Measurements from ENCODE around the gene ASMTL. TPM values are rescaled to one million over a fixed set of nuclear protein-coding genes. Genes with fewer than 3 reads are reported as not detected.

Gene ASMTL
- total and polyA plus RNA-seq, 2 experiments from 2014 or later = 10.1 to 31.0 TPM

DNA sequence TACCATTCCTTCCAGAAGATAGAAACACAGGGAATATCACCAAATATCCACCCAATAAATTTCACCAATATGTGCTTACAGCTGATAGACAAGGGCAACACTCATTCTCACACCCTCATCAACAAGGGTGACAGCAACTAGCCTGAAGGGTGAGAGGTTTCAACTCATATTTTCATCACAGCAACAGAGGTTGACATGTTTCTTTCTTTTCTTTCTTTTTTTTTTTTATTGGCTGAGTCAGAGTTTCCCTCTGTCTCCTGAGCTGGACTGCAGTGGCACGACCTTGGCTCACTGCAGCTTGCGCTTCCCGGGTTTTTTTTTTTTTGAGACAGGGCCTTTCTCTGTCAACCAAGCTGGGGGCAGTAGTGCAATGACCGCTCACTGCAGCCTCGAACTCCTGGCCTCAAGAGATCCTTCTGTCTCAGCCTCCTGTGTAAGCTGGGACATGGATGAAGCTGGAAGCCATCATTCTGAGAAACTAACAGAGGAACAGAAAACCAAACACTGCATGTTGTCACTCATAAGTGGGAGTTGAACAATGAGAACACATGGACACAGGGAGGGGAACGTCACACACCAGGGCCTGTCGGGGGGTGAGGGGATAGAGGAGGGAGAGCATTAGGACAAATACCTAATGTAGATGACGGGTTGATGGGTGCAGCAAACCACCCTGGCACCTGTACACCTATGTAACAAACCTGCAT, 27.5 kb upstream of the ASMTL start:
- H3K4me2 ChIP-seq = no peak overlapping the region
- no peaks in the 10 kb centered on the region for H3K9me3 ChIP-seq (ENCODE audit: low read depth)
- no peaks in the 10 kb centered on the region for H3K9me2 ChIP-seq (replicated peaks; ENCODE audit: insufficient read depth)
- H3K36me3 ChIP-seq (replicated peaks; ENCODE audit: insufficient read depth, low read depth) = no peaks in the 10 kb centered on the region
- H3K79me2 ChIP-seq = no peaks in the 10 kb centered on the region
- TF ChIP-seq EZH2phosphoT487 (IDR thresholded peaks at IDR 0.05; ENCODE audit: low read depth, severe bottlenecking, unreplicated experiment) (no peak), EZH2 (IDR thresholded peaks at IDR 0.05; ENCODE audit: borderline replicate concordance) (no peak)
- TF ChIP-seq, protein P1, sequence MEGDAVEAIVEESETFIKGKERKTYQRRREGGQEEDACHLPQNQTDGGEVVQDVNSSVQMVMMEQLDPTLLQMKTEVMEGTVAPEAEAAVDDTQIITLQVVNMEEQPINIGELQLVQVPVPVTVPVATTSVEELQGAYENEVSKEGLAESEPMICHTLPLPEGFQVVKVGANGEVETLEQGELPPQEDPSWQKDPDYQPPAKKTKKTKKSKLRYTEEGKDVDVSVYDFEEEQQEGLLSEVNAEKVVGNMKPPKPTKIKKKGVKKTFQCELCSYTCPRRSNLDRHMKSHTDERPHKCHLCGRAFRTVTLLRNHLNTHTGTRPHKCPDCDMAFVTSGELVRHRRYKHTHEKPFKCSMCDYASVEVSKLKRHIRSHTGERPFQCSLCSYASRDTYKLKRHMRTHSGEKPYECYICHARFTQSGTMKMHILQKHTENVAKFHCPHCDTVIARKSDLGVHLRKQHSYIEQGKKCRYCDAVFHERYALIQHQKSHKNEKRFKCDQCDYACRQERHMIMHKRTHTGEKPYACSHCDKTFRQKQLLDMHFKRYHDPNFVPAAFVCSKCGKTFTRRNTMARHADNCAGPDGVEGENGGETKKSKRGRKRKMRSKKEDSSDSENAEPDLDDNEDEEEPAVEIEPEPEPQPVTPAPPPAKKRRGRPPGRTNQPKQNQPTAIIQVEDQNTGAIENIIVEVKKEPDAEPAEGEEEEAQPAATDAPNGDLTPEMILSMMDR (IDR thresholded peaks at IDR 0.05; ENCODE audit: poor library complexity) = no peak
- DNase-seq (ENCODE audit: low spot score) = no peak
- H4K20me1 ChIP-seq (ENCODE audit: insufficient read depth, poor library complexity, severe bottlenecking) = no peaks in the 10 kb centered on the region
- H3K27me3 ChIP-seq = no peaks in the 10 kb centered on the region
- no peaks in the 10 kb centered on the region for H3K4me1 ChIP-seq (ENCODE audit: insufficient read depth)
- H3K4me3 ChIP-seq = no peak overlapping the region
- WGBS (ENCODE audit: low lambda C conversion rate, missing lambda C conversion rate) = 83% methylated on average over 8 of the region's 8 CpGs
- H3K27ac ChIP-seq = no peak overlapping the region
- H2AFZ ChIP-seq = no peak overlapping the region

DNA sequence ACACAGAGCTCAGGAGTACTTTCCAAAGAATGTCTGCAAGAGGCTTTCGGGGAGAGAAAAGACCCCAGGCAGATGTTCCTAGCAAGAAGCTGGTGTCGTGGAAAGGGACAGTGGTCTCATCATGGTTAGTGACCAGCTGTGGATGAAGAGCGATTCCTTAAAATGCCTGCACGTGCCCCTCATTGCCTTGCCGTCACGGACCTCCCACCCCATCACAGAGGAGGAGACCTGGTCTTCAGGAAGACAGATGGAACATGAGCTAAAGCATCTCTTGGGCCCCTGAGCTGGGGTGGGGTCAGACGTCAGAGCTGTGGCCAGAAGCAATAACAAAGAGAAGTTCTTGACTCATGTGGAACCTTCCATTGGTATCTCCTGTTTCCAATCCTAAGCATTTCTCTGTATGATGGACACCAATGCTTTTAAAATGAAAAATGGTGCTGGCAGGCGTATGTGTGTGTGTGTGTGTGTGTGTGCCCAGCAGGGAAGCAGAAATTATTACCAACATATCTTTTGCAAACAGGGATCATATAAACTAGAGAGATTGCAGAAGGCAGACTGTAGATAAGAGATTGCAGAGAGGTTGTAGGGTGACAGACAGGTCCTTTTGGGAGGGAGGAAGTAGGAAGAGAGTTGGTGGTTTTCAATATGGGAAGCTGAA, 25.2 kb upstream of the ASMTL start:
- H3K4me2 ChIP-seq = no peak overlapping the region
- 79% methylated on average over 8 of the region's 8 CpGs for WGBS (ENCODE audit: low lambda C conversion rate, missing lambda C conversion rate)
- no peak overlapping the region for H2AFZ ChIP-seq
- DNase-seq (ENCODE audit: low spot score) = no peak
- TF ChIP-seq, protein P1 (IDR thresholded peaks at IDR 0.05; ENCODE audit: poor library complexity) = no peak
- TF ChIP-seq EZH2 (IDR thresholded peaks at IDR 0.05; ENCODE audit: borderline replicate concordance) (no peak), EZH2phosphoT487 (IDR thresholded peaks at IDR 0.05; ENCODE audit: low read depth, severe bottlenecking, unreplicated experiment) (no peak)
- no peaks in the 10 kb centered on the region for H3K27me3 ChIP-seq
- H3K9me2 ChIP-seq (replicated peaks; ENCODE audit: insufficient read depth) = no peaks in the 10 kb centered on the region
- no peaks in the 10 kb centered on the region for H3K4me1 ChIP-seq (ENCODE audit: insufficient read depth)
- no peaks in the 10 kb centered on the region for H4K20me1 ChIP-seq (ENCODE audit: insufficient read depth, poor library complexity, severe bottlenecking)
- H3K27ac ChIP-seq = no peak overlapping the region
- H3K79me2 ChIP-seq = no peaks in the 10 kb centered on the region
- H3K9me3 ChIP-seq (ENCODE audit: low read depth) = no peaks in the 10 kb centered on the region
- H3K4me3 ChIP-seq = no peak overlapping the region
- H3K36me3 ChIP-seq (replicated peaks; ENCODE audit: insufficient read depth, low read depth) = no peaks in the 10 kb centered on the region

DNA sequence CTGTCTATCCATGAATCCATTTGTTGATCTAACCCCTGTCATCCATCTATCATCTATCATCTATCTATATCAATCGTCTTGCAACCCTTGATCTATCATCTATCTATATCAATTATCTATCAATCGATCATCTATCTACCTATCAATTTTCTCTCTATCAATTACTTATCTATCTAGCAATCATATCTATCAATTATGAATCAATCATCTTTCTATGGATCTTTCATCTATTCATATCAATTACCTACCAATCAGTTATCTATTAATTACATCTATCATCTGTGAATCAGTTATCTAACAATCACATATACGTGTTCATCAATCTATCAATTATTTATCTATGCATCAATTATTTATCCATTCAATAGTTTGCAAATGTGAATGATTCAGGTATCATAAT, 24.5 kb upstream of the ASMTL start:
- no peaks in the 10 kb centered on the region for H3K27me3 ChIP-seq
- no peaks in the 10 kb centered on the region for H3K4me1 ChIP-seq (ENCODE audit: insufficient read depth)
- WGBS (ENCODE audit: low lambda C conversion rate, missing lambda C conversion rate) = 68% methylated on average over 3 of the region's 3 CpGs
- H2AFZ ChIP-seq = no peak overlapping the region
- no peaks in the 10 kb centered on the region for H4K20me1 ChIP-seq (ENCODE audit: insufficient read depth, poor library complexity, severe bottlenecking)
- H3K4me3 ChIP-seq = no peak overlapping the region
- H3K27ac ChIP-seq = no peak overlapping the region
- H3K9me3 ChIP-seq (ENCODE audit: low read depth) = no peaks in the 10 kb centered on the region
- no peaks in the 10 kb centered on the region for H3K9me2 ChIP-seq (replicated peaks; ENCODE audit: insufficient read depth)
- DNase-seq (ENCODE audit: low spot score) = no peak
- H3K36me3 ChIP-seq (replicated peaks; ENCODE audit: insufficient read depth, low read depth) = no peaks in the 10 kb centered on the region
- no peak overlapping the region for H3K4me2 ChIP-seq
- TF ChIP-seq, protein P1 (IDR thresholded peaks at IDR 0.05; ENCODE audit: poor library complexity) = no peak
- TF ChIP-seq EZH2phosphoT487 (IDR thresholded peaks at IDR 0.05; ENCODE audit: low read depth, severe bottlenecking, unreplicated experiment) = no peak
- no peaks in the 10 kb centered on the region for H3K79me2 ChIP-seq

All from hepatocyte (in vitro differentiated cells).